VCaP (cell line): ENCODE measurements around the gene OR2T4.

Source experiments
- H3K27ac ChIP-seq: fragments of 450-650 bp; 2 replicates; pipeline ENCODE4 v1.5.1; 2017
- TF ChIP-seq, protein P1 (sequence below): fragments of 450-650 bp; conservative IDR thresholded peaks from 2 replicates; pipeline ENCODE4 v1.5.1; 2017; ENCODE audit warnings: mild to moderate bottlenecking, moderate library complexity

Gene OR2T4

DNA sequence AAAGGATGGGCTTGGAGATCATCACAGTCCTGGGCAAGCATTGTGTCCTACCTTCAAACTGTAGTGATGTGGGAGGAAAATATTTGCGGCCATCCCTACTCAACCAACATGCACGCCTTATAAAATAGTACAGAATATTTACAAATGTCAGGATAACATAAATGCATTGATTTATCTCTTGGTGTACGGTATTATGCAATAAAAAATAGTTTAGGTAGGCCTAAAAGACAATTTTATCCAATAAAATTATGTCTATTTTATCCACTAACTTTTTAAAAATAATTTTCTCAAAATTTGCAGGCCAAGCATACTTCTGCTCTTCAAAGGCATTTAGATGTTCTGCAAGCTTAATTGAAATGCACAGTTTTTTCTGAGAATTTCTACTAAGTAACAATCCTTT, 41.3 kb downstream of the OR2T4 start, which contains the start of gene OR2T1:
TSS of gene OR2T1 (plus strand) at position 301 of the 400 bp plus-strand sequence. CDS start 3,100 bp downstream, outside the sequence.
- H3K27ac ChIP-seq: no peak within 1 kb of the TSS
- TF ChIP-seq, protein P1, sequence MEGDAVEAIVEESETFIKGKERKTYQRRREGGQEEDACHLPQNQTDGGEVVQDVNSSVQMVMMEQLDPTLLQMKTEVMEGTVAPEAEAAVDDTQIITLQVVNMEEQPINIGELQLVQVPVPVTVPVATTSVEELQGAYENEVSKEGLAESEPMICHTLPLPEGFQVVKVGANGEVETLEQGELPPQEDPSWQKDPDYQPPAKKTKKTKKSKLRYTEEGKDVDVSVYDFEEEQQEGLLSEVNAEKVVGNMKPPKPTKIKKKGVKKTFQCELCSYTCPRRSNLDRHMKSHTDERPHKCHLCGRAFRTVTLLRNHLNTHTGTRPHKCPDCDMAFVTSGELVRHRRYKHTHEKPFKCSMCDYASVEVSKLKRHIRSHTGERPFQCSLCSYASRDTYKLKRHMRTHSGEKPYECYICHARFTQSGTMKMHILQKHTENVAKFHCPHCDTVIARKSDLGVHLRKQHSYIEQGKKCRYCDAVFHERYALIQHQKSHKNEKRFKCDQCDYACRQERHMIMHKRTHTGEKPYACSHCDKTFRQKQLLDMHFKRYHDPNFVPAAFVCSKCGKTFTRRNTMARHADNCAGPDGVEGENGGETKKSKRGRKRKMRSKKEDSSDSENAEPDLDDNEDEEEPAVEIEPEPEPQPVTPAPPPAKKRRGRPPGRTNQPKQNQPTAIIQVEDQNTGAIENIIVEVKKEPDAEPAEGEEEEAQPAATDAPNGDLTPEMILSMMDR: no peak

DNA sequence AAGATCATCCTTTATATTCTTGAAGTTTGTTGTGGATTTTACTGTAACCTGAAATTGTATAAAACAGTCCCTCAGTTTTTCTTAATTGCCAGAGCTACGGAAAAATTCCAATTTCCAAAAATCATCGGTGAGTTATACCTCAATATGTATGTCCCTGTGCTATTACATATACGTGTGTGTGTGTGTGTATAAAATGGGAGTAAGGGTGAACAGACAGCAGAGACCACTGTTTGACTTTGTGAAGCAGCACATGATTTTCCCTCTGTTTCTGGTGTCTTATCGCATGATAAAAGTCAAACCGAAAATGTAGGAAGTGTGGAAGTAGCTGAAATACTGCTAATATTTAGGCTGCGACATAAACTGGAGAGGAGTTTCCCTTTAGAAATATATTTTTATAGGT, 42.6 kb downstream of the OR2T4 start:
- TF ChIP-seq, protein P1: no peak
- H3K27ac ChIP-seq: no peak overlapping the region

DNA sequence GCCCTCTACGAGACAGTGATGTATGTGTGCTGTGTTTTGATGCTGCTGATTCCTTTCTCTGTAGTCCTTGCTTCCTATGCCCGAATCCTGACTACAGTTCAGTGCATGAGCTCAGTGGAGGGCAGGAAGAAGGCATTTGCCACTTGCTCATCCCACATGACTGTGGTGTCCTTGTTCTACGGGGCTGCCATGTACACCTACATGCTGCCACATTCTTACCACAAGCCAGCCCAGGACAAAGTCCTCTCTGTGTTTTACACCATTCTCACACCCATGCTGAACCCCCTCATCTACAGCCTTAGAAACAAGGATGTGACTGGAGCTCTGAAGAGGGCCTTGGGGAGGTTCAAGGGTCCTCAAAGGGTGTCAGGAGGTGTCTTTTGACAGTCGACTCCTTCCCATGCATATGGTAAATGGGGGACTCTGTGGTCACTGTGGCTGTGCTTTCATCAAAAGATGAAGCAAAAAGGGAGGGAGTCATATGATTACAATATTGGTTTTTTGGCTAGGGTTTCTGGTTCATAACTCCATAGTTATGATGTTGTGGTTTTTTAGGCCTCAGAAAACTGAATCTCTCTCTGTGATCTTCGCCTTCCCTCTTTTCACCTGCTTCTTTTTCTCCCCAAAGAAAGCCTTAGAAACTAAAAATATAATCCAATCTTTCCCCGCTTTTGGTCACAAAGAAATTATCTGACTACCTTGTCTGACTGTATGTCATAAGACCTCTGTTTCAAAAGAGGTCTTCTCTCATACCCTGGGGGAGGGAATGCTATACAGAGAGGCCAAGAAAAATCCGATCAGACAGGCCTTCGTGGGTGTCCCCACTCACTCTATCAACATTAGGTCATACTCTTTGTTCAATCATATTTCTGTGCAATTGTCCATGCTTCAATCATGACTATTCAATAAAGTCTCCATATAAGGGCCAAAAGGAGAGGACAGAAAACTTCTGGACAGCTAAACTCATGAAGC, 45.5 kb downstream of the OR2T4 start:
- no peak overlapping the region for H3K27ac ChIP-seq

More for the DNA sequence above, 45.5 kb downstream of the OR2T4 start:
- TF ChIP-seq, protein P1: no peak
